Neural progenitor cell (in vitro differentiated cells): ENCODE measurements around the gene LRP1B.

Source experiments
- CTCF ChIP-seq: fragments of 200-600 bp; sonication (generic); IDR thresholded peaks from 2 replicates; pipeline ENCODE4 v1.5.1; 2017; ENCODE audit warnings: antibody characterized with exemption, mild to moderate bottlenecking
- EZH2 ChIP-seq: fragments of 200-600 bp; sonication (generic); IDR thresholded peaks from 2 replicates; pipeline ENCODE4 v1.6.1; 2017; ENCODE audit warnings: antibody characterized with exemption, mild to moderate bottlenecking, moderate library complexity
- EZH2phosphoT487 ChIP-seq: fragments of 200-600 bp; sonication (generic); IDR thresholded peaks from 2 replicates; pipeline ENCODE4 v1.6.1; 2017; ENCODE audit warnings: antibody characterized with exemption

DNA sequence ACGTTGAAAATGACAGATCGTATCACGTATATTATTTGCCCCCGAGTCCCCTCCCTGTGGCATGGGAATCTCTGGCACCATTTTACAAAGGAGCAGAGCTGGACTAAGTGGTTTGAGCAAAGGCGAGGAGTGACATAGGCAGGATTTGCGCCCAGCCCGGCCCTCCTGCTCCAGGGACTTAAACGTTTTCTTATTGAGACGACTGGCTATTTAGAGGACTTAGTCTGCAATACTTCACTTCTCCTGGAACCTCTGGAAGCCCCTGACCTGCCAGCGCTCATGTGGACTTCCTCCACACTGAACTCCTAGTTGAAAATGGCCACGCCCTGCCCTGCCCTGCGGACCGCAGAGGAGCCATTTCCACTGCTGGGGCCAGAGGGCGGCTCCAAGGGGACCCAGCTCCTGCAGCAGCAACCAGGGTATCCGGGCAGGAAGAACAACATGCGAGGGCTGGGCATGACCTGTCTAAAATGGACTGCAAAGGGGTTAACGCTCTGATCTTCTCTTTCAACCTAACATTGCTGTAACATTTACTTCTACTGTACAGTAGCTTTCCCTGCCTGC is 690.7 kb downstream of the LRP1B start:
- TF ChIP-seq EZH2: no peak
- TF ChIP-seq CTCF: no peak
- TF ChIP-seq EZH2phosphoT487: no peak
